KMS-11 (cell line): ENCODE data around the gene CARD10.
"Not testable (repeated sequence)": the region's sequence is repeated elsewhere in the genome, so short reads cannot be mapped to it uniquely, and the experiment has no call there.

Source experiments
- H2AFZ ChIP-seq: fragments of 200-600 bp; sonication (generic); 2 replicates; pipeline ENCODE4 v1.6.1; 2016; ENCODE audit warnings: antibody characterized with exemption, mixed run types, low read depth
- H3K27ac ChIP-seq: fragments of 200-600 bp; sonication (generic); 2 replicates; pipeline ENCODE4 v1.6.1; 2016; ENCODE audit warnings: mild to moderate bottlenecking, mixed run types
- H3K27me3 ChIP-seq: fragments of 200-600 bp; sonication (generic); 2 replicates; pipeline ENCODE4 v1.6.1; 2017; ENCODE audit warnings: mild to moderate bottlenecking, low read depth, mixed run types, moderate library complexity; ENCODE audit not compliant: insufficient read depth
- H3K36me3 ChIP-seq: fragments of 200-600 bp; sonication (generic); 2 replicates; pipeline ENCODE4 v1.6.1; 2017; ENCODE audit warnings: mild to moderate bottlenecking, mixed run types; ENCODE audit not compliant: insufficient read depth
- H3K4me1 ChIP-seq: fragments of 200-600 bp; sonication (generic); 2 replicates; pipeline ENCODE4 v1.6.1; 2016; ENCODE audit warnings: mild to moderate bottlenecking, low read depth, mixed run types; ENCODE audit not compliant: poor library complexity, severe bottlenecking
- H3K4me2 ChIP-seq: fragments of 200-600 bp; sonication (generic); 2 replicates; pipeline ENCODE4 v1.7.0; 2016; ENCODE audit warnings: mild to moderate bottlenecking, mixed run types
- H3K4me3 ChIP-seq: fragments of 200-600 bp; sonication (generic); IDR thresholded peaks from 2 replicates; pipeline ENCODE4 v1.6.1; 2017; ENCODE audit warnings: low read depth, low read length, mixed read lengths; ENCODE audit not compliant: insufficient read depth
- H3K79me2 ChIP-seq: fragments of 200-600 bp; sonication (generic); 2 replicates; pipeline ENCODE4 v1.6.1; 2016; ENCODE audit warnings: low read depth, mixed run types; ENCODE audit not compliant: insufficient read depth
- H3K9ac ChIP-seq: fragments of 200-600 bp; sonication (generic); 2 replicates; pipeline ENCODE4 v1.6.1; 2016; ENCODE audit warnings: mild to moderate bottlenecking, mixed run types
- H4K20me1 ChIP-seq: fragments of 200-600 bp; sonication (generic); 2 replicates; pipeline ENCODE4 v1.6.1; 2016; ENCODE audit warnings: mild to moderate bottlenecking, mixed run types; ENCODE audit not compliant: insufficient read depth
- CTCF ChIP-seq: fragments of 200-600 bp; sonication (generic); conservative IDR thresholded peaks from 2 replicates; pipeline ENCODE4 v1.6.1; 2017; ENCODE audit warnings: low read depth, mild to moderate bottlenecking, antibody characterized with exemption, low read length, moderate library complexity, mixed read lengths

Gene CARD10

GRCh38 chr22:37535159-37535558 lies 15.9 kb upstream of the CARD10 start:
- H3K79me2 ChIP-seq = no peaks in the 10 kb centered on the region
- H4K20me1 ChIP-seq = no peaks in the 10 kb centered on the region
- no peak overlapping the region for H2AFZ ChIP-seq
- H3K27ac ChIP-seq = no peak overlapping the region
- H3K4me2 ChIP-seq = no peak overlapping the region
- no peak for TF ChIP-seq CTCF
- H3K4me1 ChIP-seq = peaks cover 14% of the 10 kb centered on the region
- H3K27me3 ChIP-seq = peaks cover 4% of the 10 kb centered on the region; the same call in 1 of the 2 replicates
- H3K36me3 ChIP-seq = no peaks in the 10 kb centered on the region
- H3K4me3 ChIP-seq = no peak overlapping the region
- no peak overlapping the region for H3K9ac ChIP-seq

DNA sequence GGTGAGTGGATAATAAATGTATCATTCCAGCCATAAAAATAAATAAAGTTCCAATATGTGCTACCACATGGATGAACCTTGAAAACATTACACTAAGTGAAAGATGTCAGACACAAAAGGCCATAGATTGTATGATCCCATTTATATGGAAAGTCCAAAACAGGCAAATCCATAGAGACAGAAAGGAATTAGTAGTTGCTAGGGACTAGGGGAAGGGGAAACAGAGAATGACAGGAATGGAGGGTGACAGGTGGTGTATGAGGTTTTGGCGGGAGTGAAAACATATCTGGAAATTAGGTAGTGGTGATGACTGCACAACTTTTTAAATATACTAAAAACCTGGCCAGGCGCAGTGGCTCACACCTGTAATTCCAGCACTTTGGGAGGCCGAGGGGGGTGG lies 15.2 kb upstream of the CARD10 start:
- no peaks in the 10 kb centered on the region for H3K36me3 ChIP-seq
- H3K27me3 ChIP-seq = no peaks in the 10 kb centered on the region
- H3K9ac ChIP-seq = no peak overlapping the region
- TF ChIP-seq CTCF = no peak
- H4K20me1 ChIP-seq = no peaks in the 10 kb centered on the region
- no peak overlapping the region for H3K4me3 ChIP-seq
- no peak overlapping the region for H2AFZ ChIP-seq
- no peak overlapping the region for H3K4me2 ChIP-seq
- H3K79me2 ChIP-seq = no peaks in the 10 kb centered on the region
- H3K4me1 ChIP-seq = peaks cover 12% of the 10 kb centered on the region
- no peak overlapping the region for H3K27ac ChIP-seq

DNA sequence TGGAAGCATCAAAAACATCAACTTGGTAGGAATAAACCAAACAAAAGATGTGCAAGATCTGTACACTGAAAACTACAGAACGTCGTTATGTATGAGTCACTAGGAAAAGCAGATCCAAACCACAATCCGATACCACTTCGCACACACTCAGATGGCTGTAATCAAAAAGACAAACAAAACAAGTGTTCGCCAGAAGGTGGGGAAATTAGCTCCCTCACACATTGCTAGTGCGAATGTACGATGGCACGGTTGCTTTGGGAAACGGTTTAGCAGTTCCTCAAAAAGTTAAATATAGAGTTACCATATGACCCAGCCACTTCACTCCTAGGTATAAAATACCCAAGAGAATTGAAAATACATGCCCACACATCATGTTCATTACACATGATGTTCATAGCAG lies 14.8 kb upstream of the CARD10 start:
- no peak overlapping the region for H3K9ac ChIP-seq

GRCh38 chr22:37529652-37530345 lies 10.6 kb upstream of the CARD10 start:
- no peak for TF ChIP-seq CTCF
- no peak overlapping the region for H3K4me2 ChIP-seq
- H3K79me2 ChIP-seq = no peaks in the 10 kb centered on the region
- H3K9ac ChIP-seq = no peak overlapping the region
- no peaks in the 10 kb centered on the region for H3K36me3 ChIP-seq
- no peaks in the 10 kb centered on the region for H4K20me1 ChIP-seq
- no peak overlapping the region for H3K4me3 ChIP-seq
- no peaks in the 10 kb centered on the region for H3K4me1 ChIP-seq
- no peak overlapping the region for H3K27ac ChIP-seq
- no peak overlapping the region for H2AFZ ChIP-seq
- H3K27me3 ChIP-seq = peaks cover 6% of the 10 kb centered on the region

More for the DNA sequence above, 14.8 kb upstream of the CARD10 start:
- no peak overlapping the region for H3K27ac ChIP-seq
- no peaks in the 10 kb centered on the region for H3K36me3 ChIP-seq
- peaks cover 8% of the 10 kb centered on the region for H3K4me1 ChIP-seq
- H3K27me3 ChIP-seq = no peaks in the 10 kb centered on the region
- no peaks in the 10 kb centered on the region for H4K20me1 ChIP-seq
- no peak overlapping the region for H3K4me2 ChIP-seq
- no peak overlapping the region for H3K4me3 ChIP-seq
- no peaks in the 10 kb centered on the region for H3K79me2 ChIP-seq
- no peak for TF ChIP-seq CTCF
- H2AFZ ChIP-seq = no peak overlapping the region

- H3K4me2 ChIP-seq, H3K36me3 ChIP-seq, H3K27ac ChIP-seq, H4K20me1 ChIP-seq, H2AFZ ChIP-seq, H3K79me2 ChIP-seq, H3K4me1 ChIP-seq, H3K4me3 ChIP-seq, H3K9ac ChIP-seq: not testable (repeated sequence)
- peaks cover 23% of the 10 kb centered on the region for H3K27me3 ChIP-seq
Observed at GRCh38 chr22:37527952-37528351, 8.7 kb upstream of the CARD10 start.

GRCh38 chr22:37527081-37527752 lies 8.0 kb upstream of the CARD10 start:
- H3K4me3 ChIP-seq, H4K20me1 ChIP-seq, H3K4me2 ChIP-seq, H3K9ac ChIP-seq, H3K79me2 ChIP-seq, H3K36me3 ChIP-seq, H3K27ac ChIP-seq, H3K4me1 ChIP-seq, H2AFZ ChIP-seq: not testable (repeated sequence)
- peaks cover 30% of the 10 kb centered on the region for H3K27me3 ChIP-seq
